ENCODE measurements around the gene CAMTA1.

GRCh38 chr1:6809461-6809860 is 24.2 kb downstream of the CAMTA1 start:
- TF ChIP-seq, protein P1, sequence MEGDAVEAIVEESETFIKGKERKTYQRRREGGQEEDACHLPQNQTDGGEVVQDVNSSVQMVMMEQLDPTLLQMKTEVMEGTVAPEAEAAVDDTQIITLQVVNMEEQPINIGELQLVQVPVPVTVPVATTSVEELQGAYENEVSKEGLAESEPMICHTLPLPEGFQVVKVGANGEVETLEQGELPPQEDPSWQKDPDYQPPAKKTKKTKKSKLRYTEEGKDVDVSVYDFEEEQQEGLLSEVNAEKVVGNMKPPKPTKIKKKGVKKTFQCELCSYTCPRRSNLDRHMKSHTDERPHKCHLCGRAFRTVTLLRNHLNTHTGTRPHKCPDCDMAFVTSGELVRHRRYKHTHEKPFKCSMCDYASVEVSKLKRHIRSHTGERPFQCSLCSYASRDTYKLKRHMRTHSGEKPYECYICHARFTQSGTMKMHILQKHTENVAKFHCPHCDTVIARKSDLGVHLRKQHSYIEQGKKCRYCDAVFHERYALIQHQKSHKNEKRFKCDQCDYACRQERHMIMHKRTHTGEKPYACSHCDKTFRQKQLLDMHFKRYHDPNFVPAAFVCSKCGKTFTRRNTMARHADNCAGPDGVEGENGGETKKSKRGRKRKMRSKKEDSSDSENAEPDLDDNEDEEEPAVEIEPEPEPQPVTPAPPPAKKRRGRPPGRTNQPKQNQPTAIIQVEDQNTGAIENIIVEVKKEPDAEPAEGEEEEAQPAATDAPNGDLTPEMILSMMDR (IDR thresholded peaks at IDR 0.05; ENCODE audit: poor library complexity): no peak
- TF ChIP-seq EZH2 (IDR thresholded peaks at IDR 0.05; ENCODE audit: borderline replicate concordance): no peak

Data from hepatocyte (in vitro differentiated cells).